IPS-11a (cell line): ENCODE results near the gene EHBP1L1.
"Not testable (repeated sequence)": the region's sequence is repeated elsewhere in the genome, so short reads cannot be mapped to it uniquely, and the experiment has no call there.

ENCODE experiments used
- H3K4me3 ChIP-seq: one replicate; pipeline ENCODE4 v1.5.1; 2013; ENCODE audit warnings: low read depth, low read length, control low read depth

EHBP1L1 gene

GRCh38 chr11:65633390-65634108 lies 57.7 kb downstream of the EHBP1L1 start:
- no peak overlapping the region for H3K4me3 ChIP-seq

GRCh38 chr11:65634109-65634436 lies 58.2 kb downstream of the EHBP1L1 start:
- no peak overlapping the region for H3K4me3 ChIP-seq

GRCh38 chr11:65634440-65634839 lies 58.6 kb downstream of the EHBP1L1 start:
- H3K4me3 ChIP-seq: no peak overlapping the region

GRCh38 chr11:65634905-65635731 lies 59.3 kb downstream of the EHBP1L1 start:
- H3K4me3 ChIP-seq: no peak overlapping the region

GRCh38 chr11:65636108-65637031 lies 60.5 kb downstream of the EHBP1L1 start:
- H3K4me3 ChIP-seq: no peak overlapping the region

GRCh38 chr11:65637032-65637557 lies 61.2 kb downstream of the EHBP1L1 start:
- no peak overlapping the region for H3K4me3 ChIP-seq

GRCh38 chr11:65637794-65638419 lies 62.1 kb downstream of the EHBP1L1 start, which contains the start of gene SIPA1:
Gene SIPA1 (plus strand): TSS chr11:65638101. CDS start chr11:65640922, 2,821 bp downstream.
- H3K4me3 ChIP-seq: peak within 1 kb of the TSS; percentile 55

GRCh38 chr11:65639228-65639597 lies 63.4 kb downstream of the EHBP1L1 start:
- not testable (repeated sequence) for H3K4me3 ChIP-seq

GRCh38 chr11:65639623-65640482 lies 64.0 kb downstream of the EHBP1L1 start:
- H3K4me3 ChIP-seq: no peak overlapping the region

- no peak overlapping the region for H3K4me3 ChIP-seq
These were observed 64.8 kb downstream of the EHBP1L1 start for GRCh38 chr11:65640483-65641296.

- no peak overlapping the region for H3K4me3 ChIP-seq
These were observed 65.6 kb downstream of the EHBP1L1 start for GRCh38 chr11:65641297-65642013.
